ENCODE data around the gene AP1B1.

AP1B1 gene

DNA sequence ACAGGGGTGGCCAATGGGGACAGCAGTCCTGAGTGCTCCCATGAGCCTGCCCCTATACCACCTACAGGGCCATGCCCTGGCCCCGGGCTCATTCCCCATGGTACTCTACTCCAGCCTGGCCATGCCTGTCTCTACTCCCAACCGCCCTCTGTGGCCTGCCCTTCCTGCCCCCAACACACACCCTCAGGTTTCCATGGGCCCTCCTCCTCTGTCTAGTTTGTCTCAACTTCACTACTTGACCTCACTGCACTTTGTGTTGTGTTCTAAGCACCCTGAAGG is 46.6 kb downstream of the AP1B1 start:
- Histone ChIP-seq H3K36me3 (peaks cover 98% of the 10 kb centered on the region), H3K27ac (no peak overlapping the region), H3K9me3 (no peaks in the 10 kb centered on the region), H3K4me3 (ENCODE audit: low read depth in 1 of 2, low read length in 1 of 2) (no peak overlapping the region), H3K4me1 (ENCODE audit: control insufficient read depth in 1 of 2, insufficient read depth in 1 of 2, low read depth in 1 of 2, low read length in 1 of 2) (peaks cover 0 to 9% of the 10 kb centered on the region in 2 experiments), H3K27me3 (no peaks in the 10 kb centered on the region)
- TF ChIP-seq, protein P1, sequence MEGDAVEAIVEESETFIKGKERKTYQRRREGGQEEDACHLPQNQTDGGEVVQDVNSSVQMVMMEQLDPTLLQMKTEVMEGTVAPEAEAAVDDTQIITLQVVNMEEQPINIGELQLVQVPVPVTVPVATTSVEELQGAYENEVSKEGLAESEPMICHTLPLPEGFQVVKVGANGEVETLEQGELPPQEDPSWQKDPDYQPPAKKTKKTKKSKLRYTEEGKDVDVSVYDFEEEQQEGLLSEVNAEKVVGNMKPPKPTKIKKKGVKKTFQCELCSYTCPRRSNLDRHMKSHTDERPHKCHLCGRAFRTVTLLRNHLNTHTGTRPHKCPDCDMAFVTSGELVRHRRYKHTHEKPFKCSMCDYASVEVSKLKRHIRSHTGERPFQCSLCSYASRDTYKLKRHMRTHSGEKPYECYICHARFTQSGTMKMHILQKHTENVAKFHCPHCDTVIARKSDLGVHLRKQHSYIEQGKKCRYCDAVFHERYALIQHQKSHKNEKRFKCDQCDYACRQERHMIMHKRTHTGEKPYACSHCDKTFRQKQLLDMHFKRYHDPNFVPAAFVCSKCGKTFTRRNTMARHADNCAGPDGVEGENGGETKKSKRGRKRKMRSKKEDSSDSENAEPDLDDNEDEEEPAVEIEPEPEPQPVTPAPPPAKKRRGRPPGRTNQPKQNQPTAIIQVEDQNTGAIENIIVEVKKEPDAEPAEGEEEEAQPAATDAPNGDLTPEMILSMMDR (IDR thresholded peaks at IDR 0.05), result no peak

DNA sequence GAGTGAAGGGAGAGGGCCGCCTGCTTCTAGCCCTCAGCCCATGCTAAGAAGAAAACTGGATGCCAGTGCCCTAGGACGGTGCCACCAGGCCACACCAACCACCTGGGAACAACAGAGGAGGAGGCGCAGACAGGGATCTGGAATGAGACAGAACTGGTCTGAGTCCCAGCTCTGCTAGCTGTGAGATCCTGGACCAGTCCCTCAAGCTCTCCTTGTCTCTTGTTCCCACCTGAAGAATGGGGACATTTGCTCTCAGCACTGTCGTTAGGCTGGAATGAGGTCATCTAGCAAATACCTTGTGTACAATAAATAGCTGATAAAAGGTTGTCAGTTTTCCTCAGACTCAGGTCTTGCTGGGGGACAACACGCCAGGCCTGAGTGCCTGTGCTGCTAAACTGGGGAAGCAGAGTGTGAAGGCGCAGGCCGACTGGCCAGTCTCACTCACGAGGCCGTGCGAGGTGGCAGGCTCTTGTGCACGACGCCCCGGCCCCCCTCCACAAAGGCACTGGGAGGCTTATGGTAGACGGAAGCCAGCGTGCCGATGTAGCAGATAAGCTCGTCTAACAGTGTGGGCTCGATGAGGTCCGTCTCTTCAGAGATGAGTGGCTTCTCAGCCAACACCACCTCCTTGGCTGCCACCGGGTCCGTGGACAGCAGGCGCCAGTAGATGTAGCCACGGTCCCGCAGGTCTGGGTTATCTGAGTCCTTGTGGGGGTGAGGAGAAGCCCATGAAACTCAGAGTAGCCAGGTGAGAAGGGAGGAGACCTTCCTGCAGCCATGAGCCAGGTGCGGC is 47.1 kb downstream of the AP1B1 start:
- no peaks in the 10 kb centered on the region for H3K9me3 ChIP-seq
- no peak overlapping the region for H3K27ac ChIP-seq
- H3K36me3 ChIP-seq, result peaks cover 98% of the 10 kb centered on the region
- TF ChIP-seq, protein P1 (IDR thresholded peaks at IDR 0.05), result no peak
- no peaks in the 10 kb centered on the region for H3K27me3 ChIP-seq
- peaks cover 0 to 9% of the 10 kb centered on the region in 2 experiments for H3K4me1 ChIP-seq (ENCODE audit: control insufficient read depth in 1 of 2, insufficient read depth in 1 of 2, low read depth in 1 of 2, low read length in 1 of 2)
- H3K4me3 ChIP-seq (ENCODE audit: low read depth in 1 of 2, low read length in 1 of 2), result no peak overlapping the region

DNA sequence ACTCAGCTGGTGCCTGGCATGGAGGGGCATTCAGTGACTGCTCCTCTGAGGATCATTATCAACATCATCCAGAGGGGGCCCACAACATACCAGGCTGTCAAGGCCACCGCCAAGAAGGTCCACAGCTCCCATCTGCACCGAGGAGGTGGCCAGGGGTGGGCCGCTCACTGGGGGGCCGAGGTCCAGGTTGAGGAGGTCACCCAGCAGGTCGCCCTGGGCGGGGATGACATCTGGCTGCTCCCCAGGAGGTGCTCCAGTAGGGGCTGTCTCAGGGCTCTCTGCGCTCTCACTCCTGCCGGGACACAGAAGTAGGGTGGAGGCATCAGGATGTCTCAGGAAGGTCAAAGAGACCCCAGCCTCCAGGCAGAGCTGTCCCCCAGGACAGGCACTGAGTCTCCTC is 47.8 kb downstream of the AP1B1 start:
- no peak overlapping the region for H3K4me3 ChIP-seq (ENCODE audit: low read depth in 1 of 2, low read length in 1 of 2)
- peaks cover 98% of the 10 kb centered on the region for H3K36me3 ChIP-seq
- peaks cover 0 to 9% of the 10 kb centered on the region in 2 experiments for H3K4me1 ChIP-seq (ENCODE audit: control insufficient read depth in 1 of 2, insufficient read depth in 1 of 2, low read depth in 1 of 2, low read length in 1 of 2)
- H3K27me3 ChIP-seq, result no peaks in the 10 kb centered on the region
- no peak overlapping the region for H3K27ac ChIP-seq
- TF ChIP-seq, protein P1 (IDR thresholded peaks at IDR 0.05), result no peak
- no peaks in the 10 kb centered on the region for H3K9me3 ChIP-seq

DNA sequence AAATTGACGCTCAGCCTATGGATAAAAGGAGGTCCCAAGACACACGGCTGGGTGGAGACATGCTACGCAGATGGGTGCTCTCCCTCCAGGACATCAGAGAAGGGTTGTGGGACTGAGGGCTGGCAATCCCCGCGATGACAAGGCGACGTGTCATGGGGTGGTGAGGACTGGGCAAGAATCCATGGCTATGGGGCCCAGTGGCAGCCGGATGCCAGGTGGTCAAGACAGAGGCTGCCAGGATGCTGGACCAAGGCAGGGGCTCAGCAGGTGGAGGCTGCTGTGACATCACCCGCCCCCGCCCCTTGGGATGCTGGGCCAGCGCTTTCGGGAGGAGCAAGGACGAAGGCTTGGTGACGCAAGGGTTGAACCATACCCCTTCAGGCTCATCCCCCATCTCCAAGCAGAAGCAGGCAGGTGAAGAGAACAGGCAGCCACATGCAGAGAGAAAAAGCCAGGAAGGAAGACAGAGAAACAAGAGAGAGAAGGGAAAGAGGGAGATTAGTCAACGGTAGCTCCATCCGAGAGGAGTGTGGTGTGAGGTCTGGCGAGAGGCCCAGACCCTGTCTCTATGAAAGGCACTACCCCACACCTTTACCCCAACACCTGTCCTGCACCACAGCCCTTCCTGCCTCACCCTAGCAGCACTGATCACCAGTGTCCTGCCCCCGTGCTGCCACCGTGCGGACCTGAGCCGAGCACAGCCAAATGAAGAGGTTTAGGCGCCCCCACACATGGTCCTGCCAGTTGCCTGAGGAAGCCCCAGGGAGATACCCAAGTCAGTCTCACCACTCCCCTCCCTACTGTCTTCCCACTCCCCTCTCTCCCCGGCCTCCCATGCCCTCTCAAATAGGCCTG is 48.8 kb downstream of the AP1B1 start:
- Histone ChIP-seq H3K4me3 (ENCODE audit: low read depth in 1 of 2, low read length in 1 of 2) (no peak overlapping the region), H3K36me3 (peaks cover 99% of the 10 kb centered on the region), H3K27me3 (no peaks in the 10 kb centered on the region), H3K9me3 (no peaks in the 10 kb centered on the region), H3K27ac (no peak overlapping the region), H3K4me1 (ENCODE audit: control insufficient read depth in 1 of 2, insufficient read depth in 1 of 2, low read depth in 1 of 2, low read length in 1 of 2) (peaks cover 0 to 9% of the 10 kb centered on the region in 2 experiments)
- TF ChIP-seq, protein P1 (IDR thresholded peaks at IDR 0.05), result no peak

DNA sequence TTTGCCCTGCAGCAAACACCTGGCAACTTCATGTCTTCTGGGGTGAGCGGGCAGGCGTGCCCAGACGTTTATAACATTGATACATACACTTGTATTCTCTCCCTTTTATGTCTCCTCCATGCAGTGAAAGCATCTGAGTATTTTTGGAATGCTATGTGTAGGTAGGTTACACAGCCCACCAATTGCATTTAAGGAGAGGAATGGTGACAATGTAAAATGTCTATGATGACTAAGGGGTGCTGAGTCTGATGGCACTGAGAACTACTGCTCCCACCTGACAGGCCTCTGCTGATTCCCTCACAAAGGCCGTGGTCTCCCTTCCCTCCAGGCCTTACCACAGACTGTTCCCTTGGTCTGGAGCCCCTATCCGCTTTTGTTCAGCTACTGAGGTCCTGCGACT is 50.0 kb downstream of the AP1B1 start:
- no peak overlapping the region for H3K4me3 ChIP-seq (ENCODE audit: low read depth in 1 of 2, low read length in 1 of 2)
- H3K27me3 ChIP-seq, result no peaks in the 10 kb centered on the region
- TF ChIP-seq, protein P1 (IDR thresholded peaks at IDR 0.05), result no peak
- H3K4me1 ChIP-seq (ENCODE audit: control insufficient read depth in 1 of 2, insufficient read depth in 1 of 2, low read depth in 1 of 2, low read length in 1 of 2), result peaks cover 0 to 9% of the 10 kb centered on the region in 2 experiments
- no peak overlapping the region for H3K27ac ChIP-seq
- H3K9me3 ChIP-seq, result no peaks in the 10 kb centered on the region
- peaks cover 100% of the 10 kb centered on the region for H3K36me3 ChIP-seq
